Measurements from ENCODE around the gene TMEM131. TPM values are rescaled to one million over a fixed set of nuclear protein-coding genes. Genes with fewer than 3 reads are reported as not detected.

The TMEM131 gene
- total and polyA plus RNA-seq, 2 of the 8 experiments (the other 6 are each of a cell fraction or from before 2014, with no cell fraction given) = 9.7 to 22.9 TPM

DNA sequence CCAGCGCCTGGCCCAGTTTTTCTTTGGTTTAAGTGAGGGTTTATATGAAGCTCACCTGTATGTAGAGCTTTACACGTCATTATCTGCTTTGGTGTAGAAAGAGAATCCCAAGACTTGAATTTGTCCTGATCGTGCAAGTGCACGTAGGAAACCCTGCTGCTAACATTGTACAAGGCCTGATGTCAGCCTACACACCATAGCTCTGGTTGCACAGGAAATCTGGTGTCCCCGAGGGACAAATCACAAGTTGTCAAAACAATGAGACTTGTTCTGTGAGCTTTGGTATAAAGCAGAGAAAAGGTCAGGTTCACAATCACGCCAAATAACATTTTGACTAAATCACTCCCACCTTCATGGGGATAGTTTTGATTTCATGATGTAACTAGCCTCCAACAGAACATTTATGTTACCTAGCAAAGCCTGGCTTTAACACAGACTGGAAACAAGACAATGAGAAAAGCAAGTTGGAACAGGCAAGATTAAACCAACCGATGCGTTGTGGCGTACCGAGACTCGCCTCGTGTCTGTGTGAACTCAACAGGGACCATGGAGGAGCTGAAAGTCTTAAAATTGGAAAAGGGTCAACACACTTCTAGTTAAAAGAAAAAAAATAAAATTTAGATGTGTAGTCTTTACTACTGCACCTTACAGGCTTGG is 240.9 kb downstream of the TMEM131 start:
- WGBS, 2 experiments (ENCODE audit: extremely low coverage in 1 of 2, insufficient coverage in 1 of 2, insufficient read length in 1 of 2, insufficient replicate concordance in 2 of 2, low coverage in 1 of 2, low lambda C conversion rate in 2 of 2, missing lambda C conversion rate in 1 of 2) = 90% methylated on average over 12 of the region's 12 CpGs; no CpG with 5 or more reads in 1 of the 2 experiments
- H3K36me3 ChIP-seq (ENCODE audit: control insufficient read depth in 2 of 4, insufficient read depth in 4 of 4, low read length in 3 of 4) = peaks cover 0 to 12% (median 5%) of the 10 kb centered on the region in 4 experiments; a peak in 5 of 8 replicates
- no peak overlapping the region for H3K4me3 ChIP-seq (ENCODE audit: extremely low read depth in 1 of 4, insufficient read depth in 2 of 4, low read depth in 3 of 4, low read length in 4 of 4)
- no peak overlapping the region for H2AK5ac ChIP-seq (ENCODE audit: low read depth, low read length)
- no peaks in the 10 kb centered on the region for H3K9me3 ChIP-seq (ENCODE audit: insufficient read depth in 2 of 2, low read depth in 1 of 2, low read length in 1 of 2)
- FAIRE-seq = peak; percentile 66
- H3K79me2 ChIP-seq (ENCODE audit: control insufficient read depth in 1 of 2, insufficient read depth in 2 of 2, low read length in 2 of 2) = no peaks in the 10 kb centered on the region
- H2BK120ac ChIP-seq (replicated peaks; ENCODE audit: low read depth, low read length) = no peak overlapping the region
- DNase-seq (ENCODE audit: low read depth in 1 of 2, low spot score in 2 of 2) = no peak
- H4K91ac ChIP-seq (replicated peaks; ENCODE audit: insufficient read length, low read length) = no peak overlapping the region
- no peak overlapping the region for H3K18ac ChIP-seq (ENCODE audit: extremely low read depth, low read length)
- no peak overlapping the region for H2BK20ac ChIP-seq (ENCODE audit: low read length)
- H3K27ac ChIP-seq (ENCODE audit: low read depth, low read length) = no peak overlapping the region
- no peaks in the 10 kb centered on the region; a peak in 1 of 7 replicates for H3K27me3 ChIP-seq (replicated peaks in 1 of 4; ENCODE audit: control insufficient read depth in 3 of 4, extremely low read depth in 1 of 4, insufficient read depth in 3 of 4, low read length in 3 of 4)
- H3K23me2 ChIP-seq (ENCODE audit: low read depth, low read length) = no peaks in the 10 kb centered on the region
- H3K4ac ChIP-seq (replicated peaks; ENCODE audit: insufficient read length, low read depth, low read length) = no peak overlapping the region
- peaks cover 0 to 7% (median 3%) of the 10 kb centered on the region in 4 experiments; a peak in 4 of 7 replicates for H3K4me1 ChIP-seq (replicated peaks in 1 of 4; ENCODE audit: control insufficient read depth in 3 of 4, insufficient read depth in 4 of 4, low read length in 3 of 4)
- no peak overlapping the region for H2BK12ac ChIP-seq (ENCODE audit: low read depth, low read length)
- ChIA-PET CTCF (ENCODE audit: partially characterized antibody) (interaction anchor here (0.7 to 4.2 kb wide), 7 partner anchors 14 to 763 kb away, joined by 3 to 33 read pairs (median 3); no protein-coding TSS in a partner anchor), POLR2A (ENCODE audit: partially characterized antibody) (interaction anchor here (0.6 kb wide), 1 partner anchor 350 kb away, joined by 4 read pairs; no protein-coding TSS in a partner anchor)
- no peak overlapping the region for H3K9ac ChIP-seq (replicated peaks in 1 of 4; ENCODE audit: extremely low read depth in 1 of 4, low read depth in 3 of 4, low read length in 3 of 4)
- H4K5ac ChIP-seq (ENCODE audit: insufficient read length, low read depth, low read length) = no peak overlapping the region
- H2AFZ ChIP-seq (ENCODE audit: low read length) = no peak overlapping the region
- H3K4me2 ChIP-seq (ENCODE audit: insufficient read depth in 1 of 2, low read depth in 2 of 2, low read length in 2 of 2) = no peak overlapping the region
- H3K23ac ChIP-seq (ENCODE audit: insufficient read length) = no peak overlapping the region
- no peak overlapping the region for H3K56ac ChIP-seq (replicated peaks; ENCODE audit: insufficient read length, low read depth, low read length)
- H4K20me1 ChIP-seq (replicated peaks in 1 of 2; ENCODE audit: control insufficient read depth in 1 of 2, insufficient read depth in 2 of 2, low read length in 2 of 2) = no peaks in the 10 kb centered on the region
- no peak overlapping the region for H2BK5ac ChIP-seq (ENCODE audit: low read depth, low read length)
- no peak overlapping the region for H2BK15ac ChIP-seq (ENCODE audit: low read length)
- no peaks in the 10 kb centered on the region for H3K79me1 ChIP-seq (ENCODE audit: low read depth, low read length)
- H4K8ac ChIP-seq (ENCODE audit: extremely low read depth, insufficient read depth, low read length) = no peak overlapping the region
- TF ChIP-seq CTBP2 (IDR thresholded peaks at IDR 0.05; ENCODE audit: borderline replicate concordance, insufficient read depth, insufficient read length, low read length) (no peak), SP1 (IDR thresholded peaks at IDR 0.05; ENCODE audit: low read depth, low read length) (no peak), CEBPB (IDR thresholded peaks at IDR 0.05; ENCODE audit: low read depth, low read length) (no peak)
- no peak overlapping the region for H3K14ac ChIP-seq (ENCODE audit: insufficient read length)

Data from H1 (cell line).